ENCODE data around the gene FOXJ3.
A peak's percentile ranks its signal among the peaks of the same experiment; 100 is the strongest.

FOXJ3 gene

GRCh38 chr1:42335050-42335808 is at the start of gene FOXJ3:
Gene FOXJ3, minus strand, starts transcription at chr1:42335235. Its CDS starts 24,142 bp downstream, at chr1:42311093.
- DNase-seq (ENCODE audit: low read depth in 3 of 3) = peak; percentile 84 to 92 (median 88)

- DNase-seq (ENCODE audit: low read depth in 3 of 3) = no peak
Measured at GRCh38 chr1:42381280-42381673, 46.2 kb upstream of the FOXJ3 start.

- peak in 1 of 3 experiments; percentile 39 for DNase-seq (ENCODE audit: low read depth in 3 of 3)
Measured at GRCh38 chr1:42380586-42381279, 45.7 kb upstream of the FOXJ3 start, which contains the start of gene RIMKLA. Gene RIMKLA, plus strand, starts transcription at chr1:42380792. Its CDS starts 143 bp downstream, at chr1:42380935.

GRCh38 chr1:42379794-42380585 is 45.0 kb upstream of the FOXJ3 start:
- no peak for DNase-seq (ENCODE audit: low read depth in 3 of 3)

- no peak for DNase-seq (ENCODE audit: low read depth in 3 of 3)
Measured at GRCh38 chr1:42372796-42373195, 37.8 kb upstream of the FOXJ3 start.

GRCh38 chr1:42370876-42371549 is 36.0 kb upstream of the FOXJ3 start:
- no peak for DNase-seq (ENCODE audit: low read depth in 3 of 3)

- DNase-seq (ENCODE audit: low read depth in 3 of 3) = no peak
Measured at GRCh38 chr1:42369471-42369870, 34.4 kb upstream of the FOXJ3 start.

GRCh38 chr1:42368096-42368795 is 33.2 kb upstream of the FOXJ3 start:
- no peak for DNase-seq (ENCODE audit: low read depth in 3 of 3)

- DNase-seq (ENCODE audit: low read depth in 3 of 3) = no peak
Measured at GRCh38 chr1:42365118-42365517, 30.1 kb upstream of the FOXJ3 start.

GRCh38 chr1:42364542-42364941 is 29.5 kb upstream of the FOXJ3 start:
- no peak for DNase-seq (ENCODE audit: low read depth in 3 of 3)

GRCh38 chr1:42364089-42364488 is 29.1 kb upstream of the FOXJ3 start:
- no peak for DNase-seq (ENCODE audit: low read depth in 3 of 3)

- no peak for DNase-seq (ENCODE audit: low read depth in 3 of 3)
Measured at GRCh38 chr1:42359466-42359865, 24.4 kb upstream of the FOXJ3 start.

- DNase-seq (ENCODE audit: low read depth in 3 of 3) = no peak
Measured at GRCh38 chr1:42358791-42359190, 23.8 kb upstream of the FOXJ3 start.

- DNase-seq (ENCODE audit: low read depth in 3 of 3) = no peak
Measured at GRCh38 chr1:42350086-42350485, 15.1 kb upstream of the FOXJ3 start.

GRCh38 chr1:42348498-42348897 is 13.5 kb upstream of the FOXJ3 start:
- no peak for DNase-seq (ENCODE audit: low read depth in 3 of 3)

GRCh38 chr1:42343049-42343448 is 8.0 kb upstream of the FOXJ3 start:
- no peak for DNase-seq (ENCODE audit: low read depth in 3 of 3)

GRCh38 chr1:42340901-42341300 is 5.9 kb upstream of the FOXJ3 start:
- DNase-seq (ENCODE audit: low read depth in 3 of 3) = no peak

- no peak for DNase-seq (ENCODE audit: low read depth in 3 of 3)
Measured at GRCh38 chr1:42340093-42340492, 5.1 kb upstream of the FOXJ3 start.

GRCh38 chr1:42336978-42337377 is 1.9 kb upstream of the FOXJ3 start:
- no peak for DNase-seq (ENCODE audit: low read depth in 3 of 3)

GRCh38 chr1:42335809-42336518 is 929 bp upstream of the FOXJ3 start:
- DNase-seq (ENCODE audit: low read depth in 3 of 3) = no peak

Measured in stimulated activated CD4-positive, alpha-beta T cell treated with anti-CD3 and anti-CD28 coated beads, TNF-alpha, amount 100 ng/mL, for 4 hours (primary cell).